ENCODE data around the gene TM4SF1.
"Not testable (repeated sequence)": the region's sequence is repeated elsewhere in the genome, so short reads cannot be mapped to it uniquely, and the experiment has no call there.

TM4SF1 gene

GRCh38 chr3:149385617-149386298 lies 8.3 kb upstream of the TM4SF1 start:
- no peak overlapping the region for H3K4me3 Mint-ChIP-seq
- H3K27me3 Mint-ChIP-seq: peaks cover 7% of the 10 kb centered on the region
- no peaks in the 10 kb centered on the region for H3K36me3 Mint-ChIP-seq (ENCODE audit: low read depth)
- no peaks in the 10 kb centered on the region for H3K4me1 Mint-ChIP-seq (ENCODE audit: low read depth)
- no peaks in the 10 kb centered on the region for H3K9me3 Mint-ChIP-seq
- no peak overlapping the region for H3K27ac Mint-ChIP-seq

DNA sequence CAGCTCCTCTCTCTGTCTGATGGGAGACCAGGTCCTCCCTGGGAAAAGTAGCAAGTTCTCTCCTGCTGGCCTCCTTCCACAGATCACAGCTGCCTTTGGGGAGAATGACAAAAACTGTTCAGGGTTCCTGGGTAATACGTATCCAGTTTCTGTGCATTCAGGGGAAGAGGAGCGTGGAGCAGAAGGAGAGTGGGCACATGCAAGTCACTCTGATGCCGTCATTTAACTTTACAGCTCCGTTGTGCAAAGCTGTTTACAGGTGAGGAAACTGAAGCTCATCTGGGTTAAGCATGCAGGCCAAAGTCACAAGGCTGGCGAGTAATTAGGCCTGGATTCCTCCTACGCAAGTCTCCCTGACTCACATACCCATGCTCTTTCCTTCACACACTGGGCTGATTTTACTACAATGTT lies 7.5 kb upstream of the TM4SF1 start:
- Mint-ChIP-seq H3K4me1 (ENCODE audit: low read depth) (no peaks in the 10 kb centered on the region), H3K27ac (no peak overlapping the region), H3K4me3 (no peak overlapping the region), H3K9me3 (no peaks in the 10 kb centered on the region), H3K27me3 (peaks cover 7% of the 10 kb centered on the region), H3K36me3 (ENCODE audit: low read depth) (no peaks in the 10 kb centered on the region)

GRCh38 chr3:149384167-149384566 lies 6.7 kb upstream of the TM4SF1 start:
- Mint-ChIP-seq H3K4me1 (ENCODE audit: low read depth) (no peaks in the 10 kb centered on the region), H3K27ac (no peak overlapping the region), H3K4me3 (no peak overlapping the region), H3K9me3 (no peaks in the 10 kb centered on the region), H3K27me3 (peaks cover 7% of the 10 kb centered on the region), H3K36me3 (ENCODE audit: low read depth) (no peaks in the 10 kb centered on the region)

DNA sequence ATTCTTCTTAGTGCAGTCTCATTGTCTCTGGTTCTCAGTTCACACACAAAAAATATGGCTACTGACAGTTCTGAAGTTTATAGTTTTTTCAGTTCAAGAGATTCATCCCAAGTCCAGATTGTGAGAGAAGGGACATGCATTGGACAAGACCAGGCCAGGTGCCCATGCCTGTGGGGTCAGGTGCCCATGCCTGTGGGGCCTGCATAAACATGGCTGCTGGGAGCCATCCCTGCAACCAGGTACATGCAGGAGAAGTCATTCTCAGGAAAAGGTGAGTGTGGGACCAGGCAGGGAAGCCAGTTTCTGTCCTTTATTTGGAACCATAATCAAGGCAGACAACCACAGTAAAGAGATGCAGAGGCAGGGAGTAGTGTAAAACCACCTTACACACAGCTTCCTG lies 6.3 kb upstream of the TM4SF1 start:
- Mint-ChIP-seq H3K27ac (no peak overlapping the region), H3K36me3 (ENCODE audit: low read depth) (no peaks in the 10 kb centered on the region), H3K9me3 (no peaks in the 10 kb centered on the region), H3K27me3 (peaks cover 7% of the 10 kb centered on the region), H3K4me3 (no peak overlapping the region), H3K4me1 (ENCODE audit: low read depth) (no peaks in the 10 kb centered on the region)

DNA sequence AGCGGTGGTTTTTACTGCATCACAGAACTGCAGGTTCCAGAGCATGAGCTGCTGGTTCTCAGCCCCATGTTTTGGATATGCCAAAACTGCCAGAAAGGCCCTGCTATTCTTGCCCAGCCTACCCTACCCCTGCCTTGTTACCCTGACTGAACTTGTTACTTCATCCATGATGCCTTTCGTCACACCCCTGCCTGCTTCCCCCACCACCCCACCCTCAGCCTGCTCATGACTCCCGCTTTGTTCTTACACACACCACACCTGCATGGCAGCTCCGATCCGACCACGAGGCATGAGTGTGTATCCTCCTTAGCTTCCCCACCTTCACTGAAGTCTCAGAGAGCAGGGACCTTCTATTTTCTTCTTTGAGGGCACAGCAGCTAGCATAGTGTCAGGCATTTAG lies 5.1 kb upstream of the TM4SF1 start:
- no peaks in the 10 kb centered on the region for H3K36me3 Mint-ChIP-seq (ENCODE audit: low read depth)
- no peaks in the 10 kb centered on the region for H3K4me1 Mint-ChIP-seq (ENCODE audit: low read depth)
- no peak overlapping the region for H3K27ac Mint-ChIP-seq
- no peak overlapping the region for H3K4me3 Mint-ChIP-seq
- H3K27me3 Mint-ChIP-seq: peaks cover 4% of the 10 kb centered on the region
- H3K9me3 Mint-ChIP-seq: no peaks in the 10 kb centered on the region

DNA sequence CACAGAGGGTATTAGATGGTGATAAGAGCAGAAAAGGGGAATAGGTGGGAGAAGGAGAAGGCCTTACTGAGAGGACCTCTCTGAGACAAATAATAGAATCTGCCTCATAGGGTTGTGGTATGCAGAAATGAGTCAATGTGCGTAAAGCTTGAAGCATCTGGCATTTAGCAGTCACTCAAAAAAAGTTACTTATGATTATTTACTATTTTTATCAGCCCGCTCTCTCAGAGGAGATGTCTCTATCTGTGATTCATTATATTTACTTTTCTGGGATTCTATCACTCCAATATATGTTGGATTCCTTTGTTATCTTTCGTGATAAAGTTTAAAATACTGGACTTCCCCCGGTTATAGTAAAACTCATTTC lies 4.6 kb upstream of the TM4SF1 start:
- H3K4me3 Mint-ChIP-seq: no peak overlapping the region
- H3K36me3 Mint-ChIP-seq (ENCODE audit: low read depth): no peaks in the 10 kb centered on the region
- peaks cover 6% of the 10 kb centered on the region for H3K27me3 Mint-ChIP-seq
- H3K4me1 Mint-ChIP-seq (ENCODE audit: low read depth): no peaks in the 10 kb centered on the region
- H3K27ac Mint-ChIP-seq: no peak overlapping the region
- no peaks in the 10 kb centered on the region for H3K9me3 Mint-ChIP-seq

DNA sequence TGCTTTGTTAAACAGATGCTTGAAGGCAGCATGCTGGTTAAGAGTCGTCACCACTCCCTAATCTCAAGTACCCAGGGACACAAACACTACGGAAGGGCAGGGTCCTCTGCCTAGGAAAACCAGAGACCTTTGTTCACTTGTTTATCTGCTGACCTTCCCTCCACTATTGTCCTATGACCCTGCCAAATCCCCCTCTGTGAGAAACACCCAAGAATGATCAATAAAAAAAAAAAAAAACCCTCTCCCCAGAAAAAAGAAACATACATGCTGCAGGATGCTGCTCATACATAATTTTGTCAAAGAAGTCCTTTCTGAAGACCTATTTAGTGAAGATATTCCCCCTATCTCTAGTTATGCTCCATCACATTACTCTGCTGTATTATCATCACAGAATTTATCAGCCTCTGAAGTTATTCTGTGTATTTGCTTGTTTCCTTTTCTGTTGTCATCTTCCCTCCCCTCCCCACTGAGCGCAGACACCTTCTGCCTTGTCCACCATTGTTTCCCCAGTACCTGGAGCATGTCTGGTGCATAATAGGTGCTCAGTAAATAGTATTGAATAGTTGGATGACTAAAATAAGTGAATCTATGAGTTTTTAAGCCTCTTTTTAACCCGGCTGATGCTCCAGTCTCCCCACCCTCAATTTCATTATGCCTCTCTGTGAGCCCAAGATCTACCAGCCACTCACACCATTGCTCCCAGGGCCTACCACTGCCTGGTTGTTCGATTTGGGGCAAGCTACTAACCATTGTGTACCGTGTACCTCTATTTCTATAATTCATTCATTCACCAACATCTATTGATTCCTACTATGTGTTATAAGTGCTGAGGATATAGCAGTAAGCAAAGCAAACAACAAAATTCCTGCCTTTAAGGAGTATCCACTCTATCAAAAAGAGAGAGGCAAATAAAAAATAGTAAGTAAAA lies 4.0 kb upstream of the TM4SF1 start:
- H3K27me3 Mint-ChIP-seq: peaks cover 12% of the 10 kb centered on the region
- H3K4me3 Mint-ChIP-seq: no peak overlapping the region
- no peaks in the 10 kb centered on the region for H3K9me3 Mint-ChIP-seq
- H3K36me3 Mint-ChIP-seq (ENCODE audit: low read depth): no peaks in the 10 kb centered on the region
- H3K27ac Mint-ChIP-seq: no peak overlapping the region
- no peaks in the 10 kb centered on the region for H3K4me1 Mint-ChIP-seq (ENCODE audit: low read depth)

DNA sequence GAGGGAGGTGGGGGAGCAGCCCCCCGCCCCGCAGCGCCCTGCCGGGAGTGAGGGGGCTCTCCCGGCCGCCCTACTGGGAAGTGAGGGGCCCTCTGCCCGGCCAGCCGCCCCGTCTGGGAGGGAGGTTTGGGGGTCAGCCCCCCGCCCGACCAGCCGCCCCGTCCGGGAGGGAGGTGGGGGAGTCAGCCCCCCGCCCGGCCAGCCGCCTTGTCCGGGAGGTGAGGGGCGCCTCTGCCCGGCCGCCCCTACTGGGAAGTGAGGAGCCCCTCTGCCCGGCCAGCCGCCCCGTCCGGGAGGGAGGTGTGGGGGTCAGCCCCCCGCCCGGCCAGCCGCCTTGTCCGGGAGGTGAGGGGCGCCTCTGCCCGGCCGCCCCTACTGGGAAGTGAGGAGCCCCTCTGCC lies 2.8 kb upstream of the TM4SF1 start:
- H3K27ac Mint-ChIP-seq; H3K36me3 Mint-ChIP-seq (ENCODE audit: low read depth); H3K4me3 Mint-ChIP-seq; H3K4me1 Mint-ChIP-seq (ENCODE audit: low read depth); H3K9me3 Mint-ChIP-seq: not testable (repeated sequence)
- peaks cover 12% of the 10 kb centered on the region for H3K27me3 Mint-ChIP-seq

DNA sequence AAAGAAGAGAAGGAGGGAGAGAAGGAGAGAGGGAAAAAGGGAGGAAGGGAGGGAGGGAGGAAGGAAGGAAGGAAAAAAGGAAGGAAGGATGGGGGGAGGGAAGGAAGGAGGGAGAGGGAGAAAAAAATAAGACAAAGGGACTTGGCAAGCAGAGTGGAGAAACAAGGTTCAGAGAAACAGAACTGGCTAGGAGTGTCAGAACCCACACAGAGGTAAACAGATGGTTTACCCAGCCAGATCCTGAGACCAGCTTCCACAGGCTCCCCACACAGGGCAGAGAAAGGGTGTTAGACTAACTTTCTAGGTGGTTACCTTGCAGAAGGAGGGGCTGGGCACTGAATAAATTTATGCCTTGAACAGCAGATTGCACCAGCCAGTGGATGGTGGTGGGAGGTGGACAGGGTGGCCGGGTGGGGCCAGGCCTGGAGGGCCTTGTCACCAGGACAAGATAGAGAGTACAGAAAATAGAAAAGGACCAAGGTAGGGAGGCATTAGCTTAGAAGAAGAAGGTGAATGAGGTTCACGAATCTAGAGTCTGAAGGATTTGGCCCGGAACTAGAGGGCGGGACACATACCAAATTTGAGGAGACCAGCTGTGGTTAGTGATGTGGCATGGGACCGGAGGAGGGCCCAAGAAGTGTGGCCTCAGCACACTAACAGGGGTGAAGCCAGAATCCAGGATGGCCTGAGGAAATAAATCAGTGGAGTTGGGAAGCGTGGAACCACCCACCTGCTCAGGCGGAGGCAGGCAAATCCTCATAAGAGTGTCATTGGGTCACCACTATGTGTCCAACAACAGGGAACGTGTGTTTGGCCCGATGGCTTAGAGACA lies 1.2 kb upstream of the TM4SF1 start:
- peaks cover 12% of the 10 kb centered on the region for H3K27me3 Mint-ChIP-seq
- no peak overlapping the region for H3K27ac Mint-ChIP-seq
- no peak overlapping the region for H3K4me3 Mint-ChIP-seq
- no peaks in the 10 kb centered on the region for H3K9me3 Mint-ChIP-seq
- no peaks in the 10 kb centered on the region for H3K4me1 Mint-ChIP-seq (ENCODE audit: low read depth)
- H3K36me3 Mint-ChIP-seq (ENCODE audit: low read depth): no peaks in the 10 kb centered on the region

DNA sequence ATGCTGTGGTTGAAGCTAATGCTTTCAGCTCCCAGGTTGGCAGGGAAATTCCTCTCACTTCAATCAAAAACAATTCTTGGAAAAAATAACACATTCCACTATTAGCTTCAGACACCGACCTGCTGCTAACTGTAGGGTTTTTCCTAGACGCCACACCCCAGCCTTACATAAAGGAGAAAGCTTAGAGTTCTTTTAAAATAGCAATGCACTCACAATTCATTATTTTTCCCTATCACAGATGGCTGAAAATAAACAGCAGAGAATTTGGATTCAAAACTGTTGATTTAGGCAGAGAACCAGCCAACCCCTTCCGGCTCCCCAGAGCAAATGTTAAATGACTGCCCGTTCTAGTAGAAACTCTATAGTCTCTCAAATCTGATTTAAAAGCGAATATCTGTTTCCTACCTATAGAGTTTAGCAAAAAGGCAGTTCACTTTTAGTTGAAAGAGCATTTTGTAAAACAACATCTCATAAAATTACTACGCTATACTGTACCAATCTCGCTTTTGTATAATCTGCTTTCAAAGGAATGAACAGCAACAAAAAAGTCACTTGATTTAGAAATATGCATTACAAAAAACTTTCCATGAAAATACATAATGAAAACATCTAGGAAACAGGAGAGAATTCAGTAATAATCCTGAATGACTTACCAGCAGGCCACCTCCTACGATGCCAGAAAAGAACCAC lies 586 bp downstream of the TM4SF1 start:
- H3K4me1 Mint-ChIP-seq (ENCODE audit: low read depth): no peaks in the 10 kb centered on the region
- no peaks in the 10 kb centered on the region for H3K36me3 Mint-ChIP-seq (ENCODE audit: low read depth)
- H3K27ac Mint-ChIP-seq: no peak overlapping the region
- peaks cover 15% of the 10 kb centered on the region for H3K27me3 Mint-ChIP-seq
- no peaks in the 10 kb centered on the region for H3K9me3 Mint-ChIP-seq
- no peak overlapping the region for H3K4me3 Mint-ChIP-seq

- H3K4me1 Mint-ChIP-seq (ENCODE audit: low read depth): no peaks in the 10 kb centered on the region
- H3K9me3 Mint-ChIP-seq: no peaks in the 10 kb centered on the region
- H3K4me3 Mint-ChIP-seq: no peak overlapping the region
- H3K27ac Mint-ChIP-seq: no peak overlapping the region
- H3K27me3 Mint-ChIP-seq: peaks cover 11% of the 10 kb centered on the region
- no peaks in the 10 kb centered on the region for H3K36me3 Mint-ChIP-seq (ENCODE audit: low read depth)
Observed at GRCh38 chr3:149375501-149376196, 1.8 kb downstream of the TM4SF1 start.

GRCh38 chr3:149374793-149375500 lies 2.5 kb downstream of the TM4SF1 start:
- H3K9me3 Mint-ChIP-seq: no peaks in the 10 kb centered on the region
- H3K36me3 Mint-ChIP-seq (ENCODE audit: low read depth): no peaks in the 10 kb centered on the region
- no peaks in the 10 kb centered on the region for H3K4me1 Mint-ChIP-seq (ENCODE audit: low read depth)
- H3K27me3 Mint-ChIP-seq: peaks cover 11% of the 10 kb centered on the region
- no peak overlapping the region for H3K27ac Mint-ChIP-seq
- no peak overlapping the region for H3K4me3 Mint-ChIP-seq

GRCh38 chr3:149374391-149374790 lies 3.1 kb downstream of the TM4SF1 start:
- Mint-ChIP-seq H3K4me1 (ENCODE audit: low read depth) (no peaks in the 10 kb centered on the region), H3K36me3 (ENCODE audit: low read depth) (no peaks in the 10 kb centered on the region), H3K4me3 (no peak overlapping the region), H3K9me3 (no peaks in the 10 kb centered on the region), H3K27me3 (peaks cover 11% of the 10 kb centered on the region), H3K27ac (no peak overlapping the region)
